Esophagus muscularis mucosa (tissue), 3 donors: ENCODE results near the gene CCNL1.

Experiments used
- POLR2A ChIP-seq: fragments of 450-650 bp; IDR thresholded peaks from one replicate; pipeline ENCODE4 v1.6.1; 2017; ENCODE audit warnings: antibody characterized with exemption, moderate library complexity, mild to moderate bottlenecking, low read depth
- POLR2AphosphoS5 ChIP-seq, 2 donors: sonication (generic); formaldehyde crosslinking; IDR thresholded peaks; one replicate each; pipeline ENCODE4 v1.6.1; 2017; ENCODE audit warnings: antibody characterized with exemption in 2 of 2
- TF ChIP-seq, protein P1 (sequence below), 3 experiments: fragments of 200-600 bp in 2 of 3; fragments of 450-650 bp in 1 of 3; sonication (generic) in 2 of 3; IDR thresholded peaks; one replicate each; pipeline ENCODE4 v1.5.1; 2017 to 2019; ENCODE audit warnings: antibody characterized with exemption in 3 of 3, mild to moderate bottlenecking in 2 of 3, moderate library complexity in 1 of 3

DNA sequence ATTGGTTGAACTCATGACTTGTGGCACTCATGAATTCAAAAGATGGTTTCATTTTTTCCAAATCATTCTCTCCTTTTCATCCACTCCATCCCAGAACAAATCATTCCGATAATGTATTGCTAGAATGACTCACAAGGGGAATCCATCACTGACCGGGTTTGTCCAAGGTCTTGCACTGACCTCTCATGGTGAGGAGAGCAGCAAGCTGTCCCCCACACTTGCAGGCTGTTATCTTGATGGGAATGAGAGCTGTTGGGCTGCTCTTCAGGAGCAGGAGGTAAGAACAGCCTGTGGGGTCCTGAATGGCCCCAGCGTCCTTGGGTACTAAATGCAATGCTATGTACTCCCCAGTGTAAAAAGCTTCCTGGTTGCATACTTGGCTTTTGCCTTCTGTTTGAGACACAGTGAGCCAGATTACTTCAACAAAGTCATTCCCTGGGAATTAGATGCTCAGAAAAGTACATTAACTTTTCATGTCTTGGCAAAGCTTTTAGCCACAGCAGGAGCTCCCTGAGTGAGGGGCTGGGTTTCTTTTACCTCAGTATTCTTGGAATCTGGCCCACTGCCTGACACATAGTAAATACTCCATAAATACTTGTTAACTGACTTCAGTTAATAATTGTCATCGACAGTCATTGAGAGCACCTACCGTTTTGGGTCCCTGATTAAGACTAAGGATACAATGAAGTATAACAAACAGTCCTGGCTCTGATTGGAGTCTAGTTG lies 24.1 kb downstream of the CCNL1 start:
- TF ChIP-seq, protein P1, sequence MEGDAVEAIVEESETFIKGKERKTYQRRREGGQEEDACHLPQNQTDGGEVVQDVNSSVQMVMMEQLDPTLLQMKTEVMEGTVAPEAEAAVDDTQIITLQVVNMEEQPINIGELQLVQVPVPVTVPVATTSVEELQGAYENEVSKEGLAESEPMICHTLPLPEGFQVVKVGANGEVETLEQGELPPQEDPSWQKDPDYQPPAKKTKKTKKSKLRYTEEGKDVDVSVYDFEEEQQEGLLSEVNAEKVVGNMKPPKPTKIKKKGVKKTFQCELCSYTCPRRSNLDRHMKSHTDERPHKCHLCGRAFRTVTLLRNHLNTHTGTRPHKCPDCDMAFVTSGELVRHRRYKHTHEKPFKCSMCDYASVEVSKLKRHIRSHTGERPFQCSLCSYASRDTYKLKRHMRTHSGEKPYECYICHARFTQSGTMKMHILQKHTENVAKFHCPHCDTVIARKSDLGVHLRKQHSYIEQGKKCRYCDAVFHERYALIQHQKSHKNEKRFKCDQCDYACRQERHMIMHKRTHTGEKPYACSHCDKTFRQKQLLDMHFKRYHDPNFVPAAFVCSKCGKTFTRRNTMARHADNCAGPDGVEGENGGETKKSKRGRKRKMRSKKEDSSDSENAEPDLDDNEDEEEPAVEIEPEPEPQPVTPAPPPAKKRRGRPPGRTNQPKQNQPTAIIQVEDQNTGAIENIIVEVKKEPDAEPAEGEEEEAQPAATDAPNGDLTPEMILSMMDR (IDR thresholded peaks at IDR 0.05): no peak
- peak in 1 of 2 donors; percentile 23 for TF ChIP-seq POLR2AphosphoS5 (IDR thresholded peaks at IDR 0.05)
- TF ChIP-seq POLR2A: no peak
